ENCODE data around the gene RETREG3. TPM values are rescaled to one million over a fixed set of nuclear protein-coding genes. Genes with fewer than 3 reads are reported as not detected.
A peak's percentile ranks its signal among the peaks of the same experiment; 100 is the strongest.

The RETREG3 gene
- total and polyA plus RNA-seq, 9 of the 15 experiments (the other 6 are each of a cell fraction or from before 2014, with no cell fraction given) = 4.1 to 39.0 (median 16.9) TPM

DNA sequence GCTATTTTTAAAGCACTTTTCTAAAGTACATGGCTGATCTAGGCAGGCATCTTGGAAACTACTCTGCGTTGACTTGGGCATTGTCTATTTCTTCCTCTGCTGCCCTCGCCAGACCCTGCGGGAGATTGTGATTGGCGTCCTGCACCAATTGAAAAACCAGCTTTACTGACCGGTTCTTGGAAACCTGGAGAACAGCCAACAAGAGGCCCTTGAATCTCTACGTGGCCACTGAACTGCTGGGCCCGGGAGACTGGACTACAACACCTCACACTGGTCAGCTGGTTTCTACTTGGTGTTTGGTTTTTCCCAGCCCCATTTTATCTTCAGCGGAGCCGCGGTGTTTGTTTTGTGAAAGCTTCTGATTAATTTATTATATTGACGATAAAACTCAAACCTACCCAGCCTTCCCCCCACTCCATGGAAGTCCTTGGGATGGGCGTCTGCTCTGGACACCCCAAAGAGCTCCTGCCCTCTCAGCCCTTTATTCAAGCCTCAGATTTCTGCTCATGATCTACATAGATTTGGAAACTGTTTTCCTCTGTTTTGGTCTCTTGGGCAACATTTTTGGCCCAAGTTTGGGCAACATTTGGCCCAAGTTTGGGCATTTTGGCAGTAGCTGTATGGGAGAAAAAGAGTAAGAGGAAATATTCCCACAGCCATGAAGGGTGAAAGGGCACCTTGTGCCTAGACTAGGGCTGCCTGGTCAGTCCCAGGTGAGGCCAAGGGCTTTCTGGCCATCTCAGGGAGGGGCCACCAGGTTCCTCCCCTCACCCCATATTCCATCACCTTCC lies 37.5 kb downstream of the RETREG3 start:
- peaks cover 84% of the 10 kb centered on the region for H3K79me2 ChIP-seq (ENCODE audit: control insufficient read depth, insufficient read depth, low read length)
- intact Hi-C loops (cut with micrococcal nuclease) = no loop called here
- POLR2A ChIA-PET = interaction anchor here (0.7 kb wide), 1 partner anchor 178 kb away, joined by 3 read pairs; no protein-coding TSS in a partner anchor
- H2AFZ ChIP-seq (ENCODE audit: low read depth, low read length) = no peak overlapping the region
- WGBS (ENCODE audit: insufficient coverage, low coverage, missing lambda C conversion rate) = 64% methylated on average over 11 of the region's 12 CpGs
- TF ChIP-seq ZNF347 (CRISPR knock-in tag; IDR thresholded peaks at IDR 0.05; ENCODE audit: low read depth) (no peak), ZFP30 (CRISPR knock-in tag; IDR thresholded peaks at IDR 0.05; ENCODE audit: borderline replicate concordance) (no peak), ZNF79 (CRISPR knock-in tag; IDR thresholded peaks at IDR 0.05; ENCODE audit: low read depth) (no peak), POLR2AphosphoS5 (IDR thresholded peaks at IDR 0.05; ENCODE audit: control insufficient read depth, insufficient read depth, low read depth, low read length) (no peak; the same call in 1 of the 2 replicates), ZNF77 (CRISPR knock-in tag; IDR thresholded peaks at IDR 0.05) (no peak), HDAC8 (tag; IDR thresholded peaks at IDR 0.05) (no peak), POU5F1 (IDR thresholded peaks at IDR 0.05; ENCODE audit: borderline replicate concordance, low read depth, low read length, partially characterized antibody) (no peak), RBFOX2 (IDR thresholded peaks at IDR 0.05; ENCODE audit: low read depth, low read length) (peak; percentile 28; the same call in 1 of the 2 replicates), E2F3 (CRISPR knock-in tag; IDR thresholded peaks at IDR 0.05) (no peak), HOXB6 (CRISPR knock-in tag; IDR thresholded peaks at IDR 0.05; ENCODE audit: borderline replicate concordance) (no peak), ETS2 (tag; IDR thresholded peaks at IDR 0.05; ENCODE audit: borderline replicate concordance, poor library complexity, severe bottlenecking) (no peak), NBN (IDR thresholded peaks at IDR 0.05; ENCODE audit: low read depth) (no peak), POLR2A (conservative IDR thresholded peaks at IDR 0.05) (0 out of 2 replicates have a peak, but pooled peaks have one; percentile 44), ZBED1 (IDR thresholded peaks at IDR 0.05) (no peak), SNRNP70 (optimal IDR thresholded peaks at IDR 0.05; ENCODE audit: low read depth, low read length) (no peak)
- TF ChIP-seq, protein P1, sequence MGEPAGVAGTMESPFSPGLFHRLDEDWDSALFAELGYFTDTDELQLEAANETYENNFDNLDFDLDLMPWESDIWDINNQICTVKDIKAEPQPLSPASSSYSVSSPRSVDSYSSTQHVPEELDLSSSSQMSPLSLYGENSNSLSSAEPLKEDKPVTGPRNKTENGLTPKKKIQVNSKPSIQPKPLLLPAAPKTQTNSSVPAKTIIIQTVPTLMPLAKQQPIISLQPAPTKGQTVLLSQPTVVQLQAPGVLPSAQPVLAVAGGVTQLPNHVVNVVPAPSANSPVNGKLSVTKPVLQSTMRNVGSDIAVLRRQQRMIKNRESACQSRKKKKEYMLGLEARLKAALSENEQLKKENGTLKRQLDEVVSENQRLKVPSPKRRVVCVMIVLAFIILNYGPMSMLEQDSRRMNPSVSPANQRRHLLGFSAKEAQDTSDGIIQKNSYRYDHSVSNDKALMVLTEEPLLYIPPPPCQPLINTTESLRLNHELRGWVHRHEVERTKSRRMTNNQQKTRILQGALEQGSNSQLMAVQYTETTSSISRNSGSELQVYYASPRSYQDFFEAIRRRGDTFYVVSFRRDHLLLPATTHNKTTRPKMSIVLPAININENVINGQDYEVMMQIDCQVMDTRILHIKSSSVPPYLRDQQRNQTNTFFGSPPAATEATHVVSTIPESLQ (CRISPR knock-in tag; IDR thresholded peaks at IDR 0.05) = no peak
- no peak for ATAC-seq
- H3K27ac ChIP-seq (ENCODE audit: extremely low read depth, low read depth, low read length) = peak overlapping the region; percentile 13; the same call in 2 of the 3 replicates
- no peak for FAIRE-seq
- no peaks in the 10 kb centered on the region for H3K27me3 ChIP-seq (ENCODE audit: control insufficient read depth in 2 of 2, insufficient read depth in 2 of 2, low read length in 2 of 2)
- no peaks in the 10 kb centered on the region for H3K9me1 ChIP-seq (ENCODE audit: control insufficient read depth, insufficient read depth, low read length)
- no peak for DNase-seq (ENCODE audit: extremely low read depth in 1 of 4, low spot score in 3 of 4)
- H4K20me1 ChIP-seq (replicated peaks; ENCODE audit: control insufficient read depth, insufficient read depth, low read length) = no peaks in the 10 kb centered on the region; the same call in 1 of the 2 replicates
- in situ Hi-C loops (cut with MboI) = no loop called here
- no peaks in the 10 kb centered on the region for H3K9me3 ChIP-seq (replicated peaks; ENCODE audit: control insufficient read depth, insufficient read depth, low read depth, low read length)
- H3K4me3 ChIP-seq = no peak overlapping the region
- H3K4me2 ChIP-seq (ENCODE audit: insufficient read depth, low read length) = no peak overlapping the region
- peak overlapping the region in 1 of 2 experiments; percentile 83; a peak in 1 of 4 replicates for H3K9ac ChIP-seq (ENCODE audit: insufficient read depth in 1 of 2, low read depth in 2 of 2, low read length in 2 of 2)
- CTCF ChIA-PET (ENCODE audit: low intra/inter-chr PET ratio) = no interaction called here
- H3K36me3 ChIP-seq (ENCODE audit: control insufficient read depth, insufficient read depth, low read length) = peaks cover 83% of the 10 kb centered on the region
- BruUV-seq (replicated peaks) = no TSS peak
- H3K4me1 ChIP-seq (replicated peaks in 1 of 2; ENCODE audit: control insufficient read depth in 2 of 2, insufficient read depth in 2 of 2, low read length in 2 of 2) = peaks cover 35 to 39% of the 10 kb centered on the region in 2 experiments; a peak in 4 of 5 replicates
